SW480 (cell line): ENCODE measurements around the gene WDR70.
"Not testable (repeated sequence)": the region's sequence is repeated elsewhere in the genome, so short reads cannot be mapped to it uniquely, and the experiment has no call there.

ENCODE experiments used
- DNase-seq: peaks from one replicate; pipeline ENCODE4 v3.0.0-alpha.2; 2016; ENCODE audit warnings: low spot score

Gene WDR70

DNA sequence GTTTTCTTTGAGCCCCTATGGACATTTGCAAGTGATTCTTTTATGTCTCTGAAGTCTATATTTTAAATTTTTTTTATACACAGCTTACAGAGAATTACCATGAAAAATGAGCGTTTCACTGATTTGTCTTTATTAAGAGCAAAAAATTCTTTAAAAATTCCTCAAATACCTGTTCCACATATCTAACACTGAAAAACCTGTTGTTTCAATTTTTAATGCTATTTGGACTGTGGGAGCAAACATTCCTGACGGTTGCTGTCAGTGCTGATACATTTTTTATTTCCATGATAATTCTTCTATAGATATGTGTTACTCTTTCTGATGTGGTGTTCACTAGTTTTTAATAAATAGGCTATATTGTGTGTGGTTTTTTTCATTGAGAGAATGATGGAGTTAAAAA, 261.0 kb downstream of the WDR70 start:
- DNase-seq: no peak

GRCh38 chr5:37641933-37642332, 262.8 kb downstream of the WDR70 start:
- DNase-seq: no peak

DNA sequence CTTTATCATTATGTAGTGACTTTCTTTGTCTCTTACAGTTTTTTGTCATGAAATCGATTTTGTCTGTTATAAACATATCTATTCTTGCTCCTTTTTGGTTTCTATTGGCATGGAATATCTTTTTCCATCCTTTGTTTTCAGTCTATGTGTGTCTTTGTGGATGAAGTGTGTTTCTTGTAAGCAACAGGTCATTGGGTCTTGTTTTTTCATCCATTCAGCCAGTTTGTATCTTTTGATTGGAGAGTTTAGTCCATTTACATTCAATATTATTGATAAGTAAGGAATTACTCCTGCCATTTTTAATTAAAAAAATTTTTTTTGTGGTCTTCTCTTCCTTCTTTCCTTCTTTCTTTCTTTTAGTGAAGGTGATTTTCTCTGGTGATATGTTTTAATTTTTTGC, 266.6 kb downstream of the WDR70 start:
- DNase-seq: no peak

- not testable (repeated sequence) for DNase-seq
Measured at GRCh38 chr5:37654566-37654965, 275.4 kb downstream of the WDR70 start.

GRCh38 chr5:37657046-37657445, 277.9 kb downstream of the WDR70 start:
- no peak for DNase-seq

GRCh38 chr5:37658440-37658839, 279.3 kb downstream of the WDR70 start:
- no peak for DNase-seq

- DNase-seq: no peak
Measured at GRCh38 chr5:37660319-37660718, 281.2 kb downstream of the WDR70 start.

DNA sequence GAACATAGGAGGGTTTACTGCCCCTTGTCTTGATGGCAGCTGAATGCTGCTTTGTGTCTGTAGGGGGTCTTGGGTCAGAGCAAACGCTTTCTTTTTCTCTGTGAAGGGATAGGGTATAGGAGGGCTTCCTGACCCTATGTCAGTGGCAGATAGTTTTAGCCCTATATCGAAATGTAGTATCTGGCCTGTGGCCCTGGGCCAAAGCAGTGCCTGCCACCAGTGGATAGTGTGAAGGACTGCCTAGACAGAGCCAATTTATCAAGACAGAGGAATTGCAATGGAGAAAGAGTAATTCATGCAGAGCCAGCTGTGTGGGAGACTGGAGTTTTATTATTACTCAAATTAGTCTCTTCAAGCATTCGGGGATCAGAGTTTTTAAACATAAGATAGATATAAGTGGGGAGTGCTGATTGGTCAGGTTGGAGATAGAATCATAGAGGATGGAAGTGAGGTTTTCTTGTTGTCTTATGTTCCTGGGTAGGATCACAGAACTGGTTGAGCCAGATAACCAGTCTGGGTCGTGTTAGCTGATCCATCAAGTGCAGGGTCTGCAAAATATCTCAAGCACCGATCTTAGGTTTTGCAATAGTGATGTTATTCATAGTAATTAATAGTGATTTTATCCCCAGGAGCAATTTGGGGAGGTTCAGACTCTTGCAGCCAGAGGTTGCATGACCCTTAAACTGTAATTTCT, 282.3 kb downstream of the WDR70 start:
- DNase-seq: no peak

GRCh38 chr5:37661951-37662350, 282.8 kb downstream of the WDR70 start:
- no peak for DNase-seq

DNA sequence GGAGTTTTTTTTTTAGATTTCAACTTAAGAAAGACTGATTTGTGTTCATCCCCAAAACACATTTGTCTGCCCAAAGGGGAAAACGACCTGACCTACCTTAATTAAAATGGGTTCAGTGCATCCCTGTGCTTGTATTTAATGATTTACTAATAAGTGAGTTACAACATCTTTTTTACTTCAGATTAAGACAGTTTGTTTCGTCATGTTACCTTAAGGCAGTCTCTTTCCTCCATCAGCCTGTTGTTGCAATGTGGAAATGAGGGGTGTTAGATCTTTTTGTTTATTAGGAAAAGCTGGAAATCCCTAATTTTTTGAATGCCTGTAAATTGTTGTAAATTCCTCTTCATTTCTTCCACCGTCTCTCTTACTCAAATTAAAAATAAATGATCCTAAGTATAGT, 283.2 kb downstream of the WDR70 start:
- no peak for DNase-seq

GRCh38 chr5:37662789-37663485, 283.8 kb downstream of the WDR70 start:
- DNase-seq: no peak

GRCh38 chr5:37663538-37663937, 284.4 kb downstream of the WDR70 start:
- no peak for DNase-seq

DNA sequence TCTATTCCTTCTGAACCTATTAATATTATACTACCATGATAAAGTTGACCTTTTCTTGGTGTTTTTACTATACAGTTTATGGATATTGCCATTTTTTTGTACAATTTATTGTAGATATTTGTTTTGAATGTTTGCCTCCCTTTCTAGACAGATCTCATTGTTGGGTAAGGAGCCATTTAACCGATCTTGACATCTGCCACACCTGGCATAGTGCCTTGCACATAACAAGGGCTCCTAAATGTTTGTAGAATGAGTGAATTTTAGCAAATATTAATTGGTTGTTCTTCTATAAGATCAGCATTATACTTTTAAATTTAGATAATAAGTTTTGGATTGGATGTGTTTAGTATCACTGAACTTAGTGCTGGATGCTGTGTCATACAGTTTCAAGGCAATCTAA, 285.4 kb downstream of the WDR70 start:
- no peak for DNase-seq

DNA sequence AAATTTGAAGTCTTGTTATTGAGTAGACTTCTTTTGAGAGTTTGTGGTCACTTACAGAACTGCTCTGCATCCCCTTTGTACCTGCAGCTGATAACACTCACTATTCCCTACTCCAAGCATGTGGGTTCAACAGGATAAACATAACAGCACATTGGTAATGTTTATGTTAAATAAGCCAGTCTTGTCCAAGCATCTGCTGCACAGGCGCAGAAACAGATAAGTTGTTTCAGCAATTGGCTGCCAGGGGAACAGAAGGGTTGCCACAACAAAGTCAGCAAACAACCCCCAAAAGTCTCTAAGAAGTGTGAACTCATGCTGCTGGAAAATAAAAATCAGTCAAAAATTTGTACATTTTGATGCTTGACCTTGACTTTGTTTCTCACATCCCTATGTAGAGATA, 286.2 kb downstream of the WDR70 start:
- peak; percentile 22 for DNase-seq

DNA sequence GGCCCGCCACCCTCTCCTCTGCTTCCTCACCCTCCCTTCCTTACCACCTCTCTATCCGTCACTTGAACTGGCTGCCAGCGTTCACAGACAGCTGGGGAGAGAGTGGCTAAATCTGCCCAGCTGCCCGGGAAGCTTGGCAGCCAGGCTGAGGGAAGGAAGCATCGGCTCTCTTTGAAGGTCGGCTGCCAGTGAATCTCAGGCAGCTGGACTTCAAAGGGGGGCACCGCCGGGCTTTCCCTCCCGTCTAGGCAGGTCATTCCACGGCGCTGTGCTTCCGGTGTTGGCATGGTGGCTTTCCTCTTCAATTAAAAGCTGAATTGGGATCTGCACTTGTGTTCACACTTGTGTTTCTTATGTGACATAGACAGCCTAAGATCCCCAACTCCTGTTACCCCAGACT, 286.8 kb downstream of the WDR70 start:
- DNase-seq: peak; percentile 95

- no peak for DNase-seq
Measured at GRCh38 chr5:37667430-37667829, 288.3 kb downstream of the WDR70 start.

GRCh38 chr5:37667846-37668245, 288.7 kb downstream of the WDR70 start:
- DNase-seq: no peak

DNA sequence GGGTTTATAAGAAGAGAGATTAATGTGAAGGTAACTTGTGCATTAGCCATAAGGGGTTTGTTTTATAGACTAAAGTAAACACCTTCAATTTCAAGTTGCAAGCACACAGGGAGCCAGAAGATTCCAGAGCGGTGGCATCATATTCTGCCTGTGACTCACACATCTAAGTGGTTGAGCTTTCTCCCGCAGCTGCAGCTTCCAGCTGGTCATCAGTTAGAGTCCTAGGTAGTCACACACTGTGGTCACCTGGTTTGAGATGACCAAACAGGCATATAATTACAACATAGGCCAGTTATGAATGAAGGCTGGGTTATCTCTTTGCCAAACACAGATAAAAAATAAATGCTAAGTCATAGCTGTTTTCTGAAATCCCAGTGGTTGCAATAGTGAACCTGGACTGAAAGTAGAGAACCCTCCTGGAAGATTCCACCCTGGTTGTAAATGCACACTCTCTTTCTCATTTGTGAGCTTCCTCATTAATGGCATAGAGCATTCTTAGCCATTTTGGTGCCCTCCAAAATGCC, 289.5 kb downstream of the WDR70 start:
- DNase-seq: peak; percentile 94

GRCh38 chr5:37672118-37672588, 293.0 kb downstream of the WDR70 start:
- DNase-seq: not testable (repeated sequence)

DNA sequence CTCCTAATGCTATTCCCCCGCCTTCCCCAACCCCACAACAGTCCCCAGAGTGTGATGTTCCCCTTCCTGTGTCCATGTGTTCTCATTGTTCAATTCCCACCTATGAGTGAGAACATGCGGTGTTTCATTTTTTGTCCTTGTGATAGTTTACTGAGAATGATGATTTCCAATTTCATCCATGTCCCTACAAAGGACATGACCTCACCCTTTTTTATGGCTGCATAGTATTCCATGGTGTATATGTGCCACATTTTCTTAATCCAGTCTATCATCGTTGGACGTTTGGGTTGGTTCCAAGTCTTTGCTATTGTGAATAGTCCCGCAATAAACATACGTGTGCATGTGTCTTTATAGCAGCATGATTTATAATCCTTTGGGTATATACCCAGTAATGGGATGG, 295.2 kb downstream of the WDR70 start:
- not testable (repeated sequence) for DNase-seq

GRCh38 chr5:37679326-37679725, 300.2 kb downstream of the WDR70 start:
- DNase-seq: not testable (repeated sequence)

DNA sequence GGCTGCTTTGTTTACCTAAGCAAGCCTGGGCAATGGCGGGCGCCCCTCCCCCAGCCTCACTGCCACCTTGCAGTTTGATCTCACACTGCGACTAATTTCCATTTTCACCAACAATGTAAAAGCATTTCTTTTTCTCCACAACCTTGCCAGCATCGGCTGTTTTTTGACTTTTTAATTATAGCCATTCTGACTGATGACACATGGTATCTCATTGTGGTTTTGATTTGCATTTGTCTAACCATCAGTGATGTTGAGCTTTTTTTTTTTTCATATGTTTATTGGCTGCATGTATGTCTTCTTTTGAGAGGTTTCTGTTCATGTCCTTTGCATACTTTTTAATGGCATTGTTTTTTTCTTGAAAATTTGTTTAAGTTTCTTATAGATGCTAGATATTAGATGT, 300.8 kb downstream of the WDR70 start:
- not testable (repeated sequence) for DNase-seq

- no peak for DNase-seq
Measured at GRCh38 chr5:37683072-37683471, 304.0 kb downstream of the WDR70 start.
